ENCODE measurements around the gene TRIM7.

TRIM7 gene

GRCh38 chr5:181169459-181170236 is 35.3 kb downstream of the TRIM7 start:
- peak; percentile 22 to 70 for DNase-seq

- peak in 1 of 2 experiments; percentile 23 for DNase-seq
These were observed 36.3 kb downstream of the TRIM7 start for GRCh38 chr5:181168595-181169118.

- peak; percentile 13 to 46 for DNase-seq
These were observed 37.0 kb downstream of the TRIM7 start for GRCh38 chr5:181167814-181168488.

GRCh38 chr5:181166812-181167733 is 37.9 kb downstream of the TRIM7 start:
- DNase-seq, result no peak

- no peak for DNase-seq
These were observed 40.7 kb downstream of the TRIM7 start for GRCh38 chr5:181164076-181164952.

- DNase-seq, result no peak
These were observed 41.4 kb downstream of the TRIM7 start for GRCh38 chr5:181163487-181164075.

- no peak for DNase-seq
These were observed 43.3 kb downstream of the TRIM7 start for GRCh38 chr5:181161534-181162175.

GRCh38 chr5:181160755-181161533 is 44.1 kb downstream of the TRIM7 start:
- DNase-seq, result peak; percentile 66 to 81

GRCh38 chr5:181160152-181160754 is 44.7 kb downstream of the TRIM7 start:
- peak; percentile 16 to 68 for DNase-seq

GRCh38 chr5:181159286-181160151 is 45.5 kb downstream of the TRIM7 start:
- DNase-seq, result peak; percentile 78 to 85

GRCh38 chr5:181158869-181159268 is 46.1 kb downstream of the TRIM7 start:
- no peak for DNase-seq

- DNase-seq, result no peak
These were observed 48.2 kb downstream of the TRIM7 start for GRCh38 chr5:181156758-181157157.

GRCh38 chr5:181153814-181154213 is 51.2 kb downstream of the TRIM7 start:
- DNase-seq, result no peak

- no peak for DNase-seq
These were observed 52.6 kb downstream of the TRIM7 start for GRCh38 chr5:181152406-181152805.

GRCh38 chr5:181151146-181151545 is 53.9 kb downstream of the TRIM7 start:
- DNase-seq, result no peak

GRCh38 chr5:181149806-181150733 is 54.9 kb downstream of the TRIM7 start:
- DNase-seq, result no peak

GRCh38 chr5:181149355-181149754 is 55.6 kb downstream of the TRIM7 start:
- DNase-seq, result no peak

Measured in NCI-H446 (cell line).